ENCODE data around the gene MMAB. TPM values are rescaled to one million over a fixed set of nuclear protein-coding genes. Genes with fewer than 3 reads are reported as not detected.

The MMAB gene
- total RNA-seq, 4 donors from 2014 or later: 4.4 to 18.7 (median 11.9) TPM

DNA sequence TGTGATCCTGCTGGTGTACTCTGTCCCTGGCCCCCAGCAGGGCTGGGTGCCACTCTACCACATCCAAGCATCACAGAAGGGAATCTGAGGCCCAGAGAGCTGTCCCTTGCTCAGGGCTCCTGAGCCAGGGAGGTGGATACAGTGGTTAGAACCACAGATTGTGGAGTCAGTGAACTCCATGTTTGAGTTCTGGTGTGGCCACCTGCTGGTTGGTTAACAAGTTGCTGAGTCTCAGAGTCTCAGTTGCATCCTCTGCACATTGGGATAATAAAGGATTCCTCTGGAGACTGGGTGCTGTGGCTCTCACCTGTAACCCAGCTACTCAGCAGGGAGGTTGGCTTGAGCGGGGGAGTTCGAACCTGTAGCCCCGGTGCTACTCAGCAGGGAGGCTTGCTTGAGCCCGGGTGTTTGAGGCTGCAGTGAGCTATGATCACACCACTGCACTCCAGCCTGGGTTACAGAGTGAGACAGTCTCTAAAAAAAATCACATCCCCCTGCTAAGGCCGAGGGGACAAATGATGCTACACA is 39.7 kb upstream of the MMAB start:
- no peak for DNase-seq
- 57 to 79% methylated on average over 1 to 5 of the region's 5 CpGs for WGBS, 2 donors (ENCODE audit: low coverage in 1 of 2)
- Histone ChIP-seq H3K9me3 (no peaks in the 10 kb centered on the region), H3K4me3 (no peak overlapping the region), H3K27me3 (peaks cover 26% of the 10 kb centered on the region), H3K36me3 (no peaks in the 10 kb centered on the region), H3K4me1 (no peaks in the 10 kb centered on the region), H3K27ac (no peak overlapping the region)
- in situ Hi-C loops (cut with MboI; ENCODE audit: low pct_ligation_motif_present in 1 of 4, low pct_unique_long_range_greater_than_20kb in 1 of 4, low sequenced_read_pairs in 3 of 4) (no loop called here), intact Hi-C loops (cut with DNase I; ENCODE audit: low total_unique reads) (loop anchor here (1.0 to 10.0 kb wide), 2 partner anchors 23 to 82 kb away; no protein-coding TSS in a partner anchor)
- TF ChIP-seq, protein P1, sequence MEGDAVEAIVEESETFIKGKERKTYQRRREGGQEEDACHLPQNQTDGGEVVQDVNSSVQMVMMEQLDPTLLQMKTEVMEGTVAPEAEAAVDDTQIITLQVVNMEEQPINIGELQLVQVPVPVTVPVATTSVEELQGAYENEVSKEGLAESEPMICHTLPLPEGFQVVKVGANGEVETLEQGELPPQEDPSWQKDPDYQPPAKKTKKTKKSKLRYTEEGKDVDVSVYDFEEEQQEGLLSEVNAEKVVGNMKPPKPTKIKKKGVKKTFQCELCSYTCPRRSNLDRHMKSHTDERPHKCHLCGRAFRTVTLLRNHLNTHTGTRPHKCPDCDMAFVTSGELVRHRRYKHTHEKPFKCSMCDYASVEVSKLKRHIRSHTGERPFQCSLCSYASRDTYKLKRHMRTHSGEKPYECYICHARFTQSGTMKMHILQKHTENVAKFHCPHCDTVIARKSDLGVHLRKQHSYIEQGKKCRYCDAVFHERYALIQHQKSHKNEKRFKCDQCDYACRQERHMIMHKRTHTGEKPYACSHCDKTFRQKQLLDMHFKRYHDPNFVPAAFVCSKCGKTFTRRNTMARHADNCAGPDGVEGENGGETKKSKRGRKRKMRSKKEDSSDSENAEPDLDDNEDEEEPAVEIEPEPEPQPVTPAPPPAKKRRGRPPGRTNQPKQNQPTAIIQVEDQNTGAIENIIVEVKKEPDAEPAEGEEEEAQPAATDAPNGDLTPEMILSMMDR (IDR thresholded peaks at IDR 0.05): no peak
- TF ChIP-seq POLR2AphosphoS5 (IDR thresholded peaks at IDR 0.05): no peak
- TF ChIP-seq POLR2A (IDR thresholded peaks at IDR 0.05): no peak
- TF ChIP-seq EP300 (IDR thresholded peaks at IDR 0.05; ENCODE audit: low read depth): no peak

DNA sequence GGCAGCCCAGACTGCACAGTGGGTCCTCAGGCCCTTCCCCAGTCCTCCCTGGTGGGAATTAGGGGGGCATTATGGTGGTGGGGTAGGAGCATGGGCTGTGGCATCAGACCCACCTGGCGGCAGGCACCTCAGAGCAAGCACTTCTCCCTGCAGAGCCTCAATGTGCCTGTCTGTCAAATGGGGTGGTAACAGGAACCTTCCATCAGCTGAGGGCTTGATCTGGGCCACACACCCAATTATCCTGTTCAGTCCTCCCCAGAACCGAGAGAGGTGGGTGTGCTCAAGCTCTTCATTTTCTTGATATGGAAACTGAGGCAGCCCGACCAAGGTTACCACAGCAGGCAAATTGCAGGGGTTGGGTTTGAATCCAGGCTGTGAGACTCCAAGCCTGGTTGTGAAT is 38.7 kb upstream of the MMAB start:
- H3K4me3 ChIP-seq: no peak overlapping the region
- H3K4me1 ChIP-seq: no peaks in the 10 kb centered on the region
- in situ Hi-C loops (cut with MboI; ENCODE audit: low pct_ligation_motif_present in 1 of 4, low pct_unique_long_range_greater_than_20kb in 1 of 4, low sequenced_read_pairs in 3 of 4) (no loop called here), intact Hi-C loops (cut with DNase I; ENCODE audit: low total_unique reads) (loop anchor here (1.0 to 10.0 kb wide), 2 partner anchors 22 to 83 kb away; no protein-coding TSS in a partner anchor)
- no peak for TF ChIP-seq POLR2AphosphoS5 (IDR thresholded peaks at IDR 0.05)
- no peak for TF ChIP-seq EP300 (IDR thresholded peaks at IDR 0.05; ENCODE audit: low read depth)
- TF ChIP-seq, protein P1 (IDR thresholded peaks at IDR 0.05): no peak
- TF ChIP-seq POLR2A (IDR thresholded peaks at IDR 0.05): no peak
- H3K27ac ChIP-seq: no peak overlapping the region
- H3K36me3 ChIP-seq: no peaks in the 10 kb centered on the region
- WGBS, 2 donors (ENCODE audit: low coverage in 1 of 2): 67 to 76% methylated on average over 1 to 3 of the region's 3 CpGs
- no peak for DNase-seq
- H3K9me3 ChIP-seq: no peaks in the 10 kb centered on the region
- H3K27me3 ChIP-seq: peaks cover 31% of the 10 kb centered on the region

DNA sequence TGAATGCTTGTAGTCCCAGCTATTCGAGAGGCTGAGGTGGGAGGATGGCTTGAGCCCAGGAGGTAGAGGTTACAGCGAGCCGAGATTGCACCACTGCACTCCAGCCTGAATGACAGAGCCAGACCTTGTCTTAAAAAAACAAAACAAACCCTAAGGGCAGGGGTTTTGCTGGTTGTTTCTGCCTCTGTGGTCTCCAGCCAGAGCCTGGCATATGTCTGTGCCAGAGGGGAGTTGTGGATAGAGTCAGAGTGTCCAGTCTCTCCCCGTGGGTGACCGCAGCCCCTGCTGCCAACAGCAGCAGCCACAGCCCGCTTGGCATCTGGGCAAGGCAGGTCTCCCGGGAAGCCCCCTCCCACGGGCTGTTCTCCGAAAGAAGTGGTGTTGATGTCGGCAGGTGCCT is 37.9 kb upstream of the MMAB start:
- intact Hi-C loops (cut with DNase I; ENCODE audit: low total_unique reads): loop anchor here (10.0 kb wide), 1 partner anchor 84 kb away; no protein-coding TSS in a partner anchor
- Histone ChIP-seq H3K36me3 (no peaks in the 10 kb centered on the region), H3K9me3 (no peaks in the 10 kb centered on the region), H3K4me1 (peaks cover 0 to 5% (median 0%) of the 10 kb centered on the region in 4 donors), H3K27me3 (peaks cover 38% of the 10 kb centered on the region), H3K4me3 (no peak overlapping the region), H3K27ac (no peak overlapping the region)
- DNase-seq: no peak
- TF ChIP-seq POLR2A (IDR thresholded peaks at IDR 0.05) (no peak), EP300 (IDR thresholded peaks at IDR 0.05; ENCODE audit: low read depth) (no peak)
- TF ChIP-seq, protein P1 (IDR thresholded peaks at IDR 0.05): no peak
- 30 to 64% methylated on average over 2 to 10 of the region's 10 CpGs for WGBS, 2 donors (ENCODE audit: low coverage in 1 of 2)
- in situ Hi-C loops (cut with MboI; ENCODE audit: low pct_ligation_motif_present in 1 of 4, low pct_unique_long_range_greater_than_20kb in 1 of 4, low sequenced_read_pairs in 3 of 4): no loop called here

DNA sequence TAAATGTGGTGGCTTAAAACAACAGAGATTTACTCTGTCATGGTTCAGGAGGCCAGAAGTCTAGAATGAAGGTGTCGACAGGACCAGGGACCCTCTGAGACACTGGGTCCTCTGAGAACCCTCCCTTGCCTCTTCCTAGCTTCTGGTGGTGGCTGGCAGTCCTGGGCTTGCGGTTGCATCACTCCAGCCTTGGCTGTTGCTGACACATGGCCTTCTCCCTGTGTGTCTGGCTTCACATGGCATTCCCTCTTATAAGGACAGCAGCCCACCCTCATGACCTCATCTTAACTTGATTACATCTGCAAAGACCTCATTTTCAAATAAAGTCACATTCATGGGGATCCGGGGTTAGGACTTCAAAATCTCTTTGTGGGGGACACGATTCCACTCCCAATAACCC is 37.2 kb upstream of the MMAB start:
- WGBS, 2 donors (ENCODE audit: low coverage in 1 of 2): 83% methylated on average over 4 of the region's 4 CpGs; no CpG with 5 or more reads in 1 of the 2 donors
- Histone ChIP-seq H3K4me1 (peaks cover 0 to 5% (median 0%) of the 10 kb centered on the region in 4 donors), H3K9me3 (no peaks in the 10 kb centered on the region), H3K27me3 (peaks cover 42% of the 10 kb centered on the region), H3K36me3 (no peaks in the 10 kb centered on the region), H3K27ac (no peak overlapping the region), H3K4me3 (no peak overlapping the region)
- in situ Hi-C loops (cut with MboI; ENCODE audit: low pct_ligation_motif_present in 1 of 4, low pct_unique_long_range_greater_than_20kb in 1 of 4, low sequenced_read_pairs in 3 of 4): no loop called here
- intact Hi-C loops (cut with DNase I; ENCODE audit: low total_unique reads): loop anchor here (10.0 kb wide), 1 partner anchor 84 kb away; no protein-coding TSS in a partner anchor
- TF ChIP-seq POLR2AphosphoS5 (IDR thresholded peaks at IDR 0.05) (no peak), EP300 (IDR thresholded peaks at IDR 0.05; ENCODE audit: low read depth) (no peak), POLR2A (IDR thresholded peaks at IDR 0.05) (no peak)
- TF ChIP-seq, protein P1 (IDR thresholded peaks at IDR 0.05): no peak
- DNase-seq: no peak

Data from transverse colon (tissue), 4 donors.